Measurements from ENCODE around the gene M6PR.
"Not testable (repeated sequence)": the region's sequence is repeated elsewhere in the genome, so short reads cannot be mapped to it uniquely, and the experiment has no call there.

The M6PR gene

GRCh38 chr12:8911606-8912268 lies 37.7 kb downstream of the M6PR start:
- DNase-seq, result no peak

GRCh38 chr12:8909752-8910151 lies 39.7 kb downstream of the M6PR start:
- DNase-seq, result no peak

GRCh38 chr12:8907513-8907912 lies 41.9 kb downstream of the M6PR start:
- DNase-seq, result no peak

- DNase-seq, result no peak
Observed at GRCh38 chr12:8906266-8907180, 42.9 kb downstream of the M6PR start.

- DNase-seq, result no peak
Observed at GRCh38 chr12:8905546-8905945, 43.9 kb downstream of the M6PR start.

GRCh38 chr12:8904665-8905064 lies 44.8 kb downstream of the M6PR start:
- no peak for DNase-seq

- no peak for DNase-seq
Observed at GRCh38 chr12:8903646-8904045, 45.8 kb downstream of the M6PR start.

- DNase-seq, result not testable (repeated sequence)
Observed at GRCh38 chr12:8902703-8903102, 46.7 kb downstream of the M6PR start.

GRCh38 chr12:8899830-8900229 lies 49.6 kb downstream of the M6PR start:
- no peak for DNase-seq

GRCh38 chr12:8897081-8897480 lies 52.4 kb downstream of the M6PR start:
- DNase-seq, result no peak

- no peak for DNase-seq
Observed at GRCh38 chr12:8894986-8895385, 54.5 kb downstream of the M6PR start.

- no peak for DNase-seq
Observed at GRCh38 chr12:8894378-8894777, 55.1 kb downstream of the M6PR start.

GRCh38 chr12:8891976-8892375 lies 57.5 kb downstream of the M6PR start:
- no peak for DNase-seq

All from amniotic stem cell (primary cell).